GM12892 (cell line): ENCODE data around the gene FNBP1.

Experiments
- POLR2A ChIP-seq: IDR thresholded peaks from 2 replicates; pipeline ENCODE4 v1.6.1; 2011; ENCODE audit warnings: low read depth, low read length, control low read depth
- TAF1 ChIP-seq: IDR thresholded peaks from 2 replicates; pipeline ENCODE4 v1.6.1; 2011; ENCODE audit warnings: low read depth, mild to moderate bottlenecking, control low read depth, low read length, borderline replicate concordance

GRCh38 chr9:130062750-130063149, 19.8 kb upstream of the FNBP1 start:
- TF ChIP-seq POLR2A (no peak), TAF1 (no peak)
